ENCODE measurements around the gene PCSK2.

- TF ChIP-seq CTCF (IDR thresholded peaks at IDR 0.05), result no peak
- TF ChIP-seq POLR2A (IDR thresholded peaks at IDR 0.05), result no peak
Measured at GRCh38 chr20:17276101-17276500, 49.3 kb downstream of the PCSK2 start.
